EH (cell line): ENCODE results near the gene NOM1.
"Not testable (repeated sequence)": the region's sequence is repeated elsewhere in the genome, so short reads cannot be mapped to it uniquely, and the experiment has no call there.

Source experiments
- DNase-seq: peaks from one replicate; pipeline ENCODE4 v3.0.0-alpha.2; 2015; ENCODE audit warnings: low read depth

NOM1 gene

GRCh38 chr7:156949541-156950380, at the start of gene NOM1:
NOM1 (plus strand) TSS chr7:156949712; CDS start chr7:156949738, 26 bp downstream.
- DNase-seq = peak; percentile 82

GRCh38 chr7:156900093-156900492, 49.4 kb upstream of the NOM1 start:
- DNase-seq = not testable (repeated sequence)

- DNase-seq = no peak
Measured at GRCh38 chr7:156903232-156903909, 46.1 kb upstream of the NOM1 start.

GRCh38 chr7:156906200-156906649, 43.3 kb upstream of the NOM1 start:
- DNase-seq = no peak

- DNase-seq = peak; percentile 87
Measured at GRCh38 chr7:156907656-156908055, 41.9 kb upstream of the NOM1 start.

- DNase-seq = not testable (repeated sequence)
Measured at GRCh38 chr7:156909574-156910252, 39.8 kb upstream of the NOM1 start.

- no peak for DNase-seq
Measured at GRCh38 chr7:156918635-156919034, 30.9 kb upstream of the NOM1 start.

GRCh38 chr7:156919132-156919713, 30.3 kb upstream of the NOM1 start:
- no peak for DNase-seq

- no peak for DNase-seq
Measured at GRCh38 chr7:156920076-156920475, 29.4 kb upstream of the NOM1 start.

- not testable (repeated sequence) for DNase-seq
Measured at GRCh38 chr7:156920487-156921373, 28.8 kb upstream of the NOM1 start.

GRCh38 chr7:156922304-156922703, 27.2 kb upstream of the NOM1 start:
- DNase-seq = not testable (repeated sequence)

GRCh38 chr7:156925821-156926220, 23.7 kb upstream of the NOM1 start:
- DNase-seq = not testable (repeated sequence)

GRCh38 chr7:156927571-156928405, 21.7 kb upstream of the NOM1 start:
- peak; percentile 22 for DNase-seq

- no peak for DNase-seq
Measured at GRCh38 chr7:156928406-156928747, 21.1 kb upstream of the NOM1 start.

- DNase-seq = no peak
Measured at GRCh38 chr7:156929789-156930539, 19.5 kb upstream of the NOM1 start.

- no peak for DNase-seq
Measured at GRCh38 chr7:156932006-156932405, 17.5 kb upstream of the NOM1 start.

- DNase-seq = no peak
Measured at GRCh38 chr7:156935250-156935649, 14.3 kb upstream of the NOM1 start.

- DNase-seq = not testable (repeated sequence)
Measured at GRCh38 chr7:156936766-156937165, 12.7 kb upstream of the NOM1 start.

- no peak for DNase-seq
Measured at GRCh38 chr7:156940421-156941122, 8.9 kb upstream of the NOM1 start.
